NCI-H2107 treated with DMSO at 0.1 percent for 48 hours (cell line): ENCODE measurements around the gene TEX14.
"Not testable (repeated sequence)": the region's sequence is repeated elsewhere in the genome, so short reads cannot be mapped to it uniquely, and the experiment has no call there.

Experiments
- DNase-seq: peaks from one replicate; lab custom pipeline; 2025; ENCODE audit not compliant: unreplicated experiment; lab: John Stamatoyannopoulos, UW

The TEX14 gene

GRCh38 chr17:58657962-58658803, 33.7 kb downstream of the TEX14 start:
- DNase-seq: not testable (repeated sequence)

- DNase-seq: no peak
Measured at GRCh38 chr17:58648236-58648635, 43.6 kb downstream of the TEX14 start.

GRCh38 chr17:58643147-58643546, 48.7 kb downstream of the TEX14 start:
- no peak for DNase-seq

- no peak for DNase-seq
Measured at GRCh38 chr17:58641887-58642311, 49.9 kb downstream of the TEX14 start.

GRCh38 chr17:58640202-58640601, 51.6 kb downstream of the TEX14 start:
- DNase-seq: no peak

- DNase-seq: no peak
Measured at GRCh38 chr17:58639681-58640080, 52.2 kb downstream of the TEX14 start.

- no peak for DNase-seq
Measured at GRCh38 chr17:58637011-58637570, 54.8 kb downstream of the TEX14 start.

- DNase-seq: no peak
Measured at GRCh38 chr17:58632324-58633314, 59.2 kb downstream of the TEX14 start.

GRCh38 chr17:58631523-58632323, 60.1 kb downstream of the TEX14 start:
- DNase-seq: peak; percentile 95

- DNase-seq: no peak
Measured at GRCh38 chr17:58630883-58631522, 60.8 kb downstream of the TEX14 start.

- no peak for DNase-seq
Measured at GRCh38 chr17:58626905-58627304, 64.9 kb downstream of the TEX14 start.

GRCh38 chr17:58624751-58625150, 67.1 kb downstream of the TEX14 start:
- no peak for DNase-seq

- no peak for DNase-seq
Measured at GRCh38 chr17:58621174-58621573, 70.7 kb downstream of the TEX14 start.

- DNase-seq: no peak
Measured at GRCh38 chr17:58618336-58618735, 73.5 kb downstream of the TEX14 start.

GRCh38 chr17:58617563-58617962, 74.3 kb downstream of the TEX14 start:
- DNase-seq: no peak

GRCh38 chr17:58615768-58616659, 75.8 kb downstream of the TEX14 start:
- no peak for DNase-seq

GRCh38 chr17:58614859-58615459, 76.9 kb downstream of the TEX14 start:
- no peak for DNase-seq

GRCh38 chr17:58611331-58611730, 80.5 kb downstream of the TEX14 start:
- no peak for DNase-seq

- no peak for DNase-seq
Measured at GRCh38 chr17:58606934-58607333, 84.9 kb downstream of the TEX14 start.
